HG03432 (cell line): ENCODE data around the gene OTOG.

Source experiments
- ATAC-seq: cut with Tn5 transposase; IDR thresholded peaks from one replicate; pipeline ENCODE4 v1.9.1; 2021; ENCODE audit warnings: mild to moderate bottlenecking, moderate library complexity; ENCODE audit not compliant: unreplicated experiment

Gene OTOG

GRCh38 chr11:17560281-17561110, 13.4 kb downstream of the OTOG start:
- ATAC-seq: no peak

- ATAC-seq: no peak
Observed at GRCh38 chr11:17561111-17561415, 14.0 kb downstream of the OTOG start.

- ATAC-seq: no peak
Observed at GRCh38 chr11:17561526-17561925, 14.5 kb downstream of the OTOG start.

GRCh38 chr11:17563231-17563646, 16.2 kb downstream of the OTOG start:
- ATAC-seq: no peak

- no peak for ATAC-seq
Observed at GRCh38 chr11:17563961-17564686, 17.1 kb downstream of the OTOG start.

- ATAC-seq: no peak
Observed at GRCh38 chr11:17564687-17565042, 17.6 kb downstream of the OTOG start.

GRCh38 chr11:17568944-17569343, 21.9 kb downstream of the OTOG start:
- ATAC-seq: no peak

- no peak for ATAC-seq
Observed at GRCh38 chr11:17570034-17570433, 23.0 kb downstream of the OTOG start.

- no peak for ATAC-seq
Observed at GRCh38 chr11:17571431-17572358, 24.6 kb downstream of the OTOG start.

- ATAC-seq: no peak
Observed at GRCh38 chr11:17572359-17572690, 25.3 kb downstream of the OTOG start.

GRCh38 chr11:17572791-17573460, 25.9 kb downstream of the OTOG start:
- ATAC-seq: no peak

GRCh38 chr11:17573526-17573925, 26.5 kb downstream of the OTOG start:
- no peak for ATAC-seq

GRCh38 chr11:17574141-17575091, 27.4 kb downstream of the OTOG start:
- no peak for ATAC-seq

- ATAC-seq: no peak
Observed at GRCh38 chr11:17575431-17576425, 28.7 kb downstream of the OTOG start.

GRCh38 chr11:17578296-17578695, 31.2 kb downstream of the OTOG start:
- no peak for ATAC-seq

GRCh38 chr11:17578958-17579357, 31.9 kb downstream of the OTOG start:
- no peak for ATAC-seq

GRCh38 chr11:17579451-17579850, 32.4 kb downstream of the OTOG start:
- no peak for ATAC-seq

- no peak for ATAC-seq
Observed at GRCh38 chr11:17580271-17580670, 33.2 kb downstream of the OTOG start.
